ENCODE data around the gene RRAGA. TPM values are rescaled to one million over a fixed set of nuclear protein-coding genes. Genes with fewer than 3 reads are reported as not detected.

Gene RRAGA
- polyA plus RNA-seq, 1 of the 3 experiments (the other 2 are of a cell fraction) = 103 TPM

DNA sequence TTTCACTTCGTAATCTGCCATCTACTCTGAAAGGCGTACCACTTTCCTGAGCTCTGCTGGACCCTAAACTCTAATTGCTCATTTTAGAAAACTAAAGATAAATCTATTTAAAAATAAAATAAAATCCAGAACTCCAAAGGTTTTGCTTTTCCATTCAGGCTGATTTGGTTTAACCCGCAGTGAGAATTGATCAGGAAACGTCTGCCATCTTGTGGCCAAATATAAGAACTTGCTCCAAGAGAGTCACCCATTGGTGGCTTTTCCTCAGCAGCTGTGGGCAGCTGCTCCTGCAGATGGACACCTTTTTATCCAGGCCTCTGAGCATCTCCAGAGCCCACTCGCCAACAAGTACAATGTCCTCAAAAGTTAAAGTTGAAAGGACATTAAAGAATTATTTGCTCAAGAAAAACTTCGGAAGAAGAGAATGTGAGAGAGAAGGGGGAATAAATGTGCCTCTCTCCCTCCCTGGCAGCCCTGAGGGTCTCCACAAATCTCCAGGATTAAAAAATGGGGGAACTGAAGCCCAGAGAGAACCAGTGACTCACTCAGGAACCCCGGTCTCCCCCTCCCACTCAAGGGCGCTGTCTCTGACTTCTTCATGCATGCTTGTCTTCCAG, 20.3 kb upstream of the RRAGA start (continued):
- TF ChIP-seq, protein P1, sequence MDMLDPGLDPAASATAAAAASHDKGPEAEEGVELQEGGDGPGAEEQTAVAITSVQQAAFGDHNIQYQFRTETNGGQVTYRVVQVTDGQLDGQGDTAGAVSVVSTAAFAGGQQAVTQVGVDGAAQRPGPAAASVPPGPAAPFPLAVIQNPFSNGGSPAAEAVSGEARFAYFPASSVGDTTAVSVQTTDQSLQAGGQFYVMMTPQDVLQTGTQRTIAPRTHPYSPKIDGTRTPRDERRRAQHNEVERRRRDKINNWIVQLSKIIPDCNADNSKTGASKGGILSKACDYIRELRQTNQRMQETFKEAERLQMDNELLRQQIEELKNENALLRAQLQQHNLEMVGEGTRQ (IDR thresholded peaks at IDR 0.05; ENCODE audit: borderline replicate concordance, low read depth, low read length) = no peak
- TF ChIP-seq, protein P2, sequence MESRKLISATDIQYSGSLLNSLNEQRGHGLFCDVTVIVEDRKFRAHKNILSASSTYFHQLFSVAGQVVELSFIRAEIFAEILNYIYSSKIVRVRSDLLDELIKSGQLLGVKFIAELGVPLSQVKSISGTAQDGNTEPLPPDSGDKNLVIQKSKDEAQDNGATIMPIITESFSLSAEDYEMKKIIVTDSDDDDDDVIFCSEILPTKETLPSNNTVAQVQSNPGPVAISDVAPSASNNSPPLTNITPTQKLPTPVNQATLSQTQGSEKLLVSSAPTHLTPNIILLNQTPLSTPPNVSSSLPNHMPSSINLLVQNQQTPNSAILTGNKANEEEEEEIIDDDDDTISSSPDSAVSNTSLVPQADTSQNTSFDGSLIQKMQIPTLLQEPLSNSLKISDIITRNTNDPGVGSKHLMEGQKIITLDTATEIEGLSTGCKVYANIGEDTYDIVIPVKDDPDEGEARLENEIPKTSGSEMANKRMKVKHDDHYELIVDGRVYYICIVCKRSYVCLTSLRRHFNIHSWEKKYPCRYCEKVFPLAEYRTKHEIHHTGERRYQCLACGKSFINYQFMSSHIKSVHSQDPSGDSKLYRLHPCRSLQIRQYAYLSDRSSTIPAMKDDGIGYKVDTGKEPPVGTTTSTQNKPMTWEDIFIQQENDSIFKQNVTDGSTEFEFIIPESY (IDR thresholded peaks at IDR 0.05; ENCODE audit: borderline replicate concordance, low read depth) = no peak
- TF ChIP-seq FOSL2 (IDR thresholded peaks at IDR 0.05; ENCODE audit: borderline replicate concordance, low read depth) (no peak), TEAD4 (IDR thresholded peaks at IDR 0.05; ENCODE audit: borderline replicate concordance, insufficient read depth) (no peak), NFIC (IDR thresholded peaks at IDR 0.05; ENCODE audit: borderline replicate concordance) (no peak), YY1 (IDR thresholded peaks at IDR 0.05; ENCODE audit: low read depth) (no peak), NRF1 (IDR thresholded peaks at IDR 0.05; ENCODE audit: low read depth, low read length) (no peak), SMC3 (IDR thresholded peaks at IDR 0.05; ENCODE audit: low read depth, low read length) (peak; percentile 75), JUND (IDR thresholded peaks at IDR 0.05) (no peak), EZH2phosphoT487 (IDR thresholded peaks at IDR 0.05; ENCODE audit: borderline replicate concordance, low read depth) (no peak)
- TF ChIP-seq, protein P3, sequence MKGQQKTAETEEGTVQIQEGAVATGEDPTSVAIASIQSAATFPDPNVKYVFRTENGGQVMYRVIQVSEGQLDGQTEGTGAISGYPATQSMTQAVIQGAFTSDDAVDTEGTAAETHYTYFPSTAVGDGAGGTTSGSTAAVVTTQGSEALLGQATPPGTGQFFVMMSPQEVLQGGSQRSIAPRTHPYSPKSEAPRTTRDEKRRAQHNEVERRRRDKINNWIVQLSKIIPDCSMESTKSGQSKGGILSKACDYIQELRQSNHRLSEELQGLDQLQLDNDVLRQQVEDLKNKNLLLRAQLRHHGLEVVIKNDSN (IDR thresholded peaks at IDR 0.05; ENCODE audit: borderline replicate concordance, low read depth) = no peak
- TF ChIP-seq, protein P4, sequence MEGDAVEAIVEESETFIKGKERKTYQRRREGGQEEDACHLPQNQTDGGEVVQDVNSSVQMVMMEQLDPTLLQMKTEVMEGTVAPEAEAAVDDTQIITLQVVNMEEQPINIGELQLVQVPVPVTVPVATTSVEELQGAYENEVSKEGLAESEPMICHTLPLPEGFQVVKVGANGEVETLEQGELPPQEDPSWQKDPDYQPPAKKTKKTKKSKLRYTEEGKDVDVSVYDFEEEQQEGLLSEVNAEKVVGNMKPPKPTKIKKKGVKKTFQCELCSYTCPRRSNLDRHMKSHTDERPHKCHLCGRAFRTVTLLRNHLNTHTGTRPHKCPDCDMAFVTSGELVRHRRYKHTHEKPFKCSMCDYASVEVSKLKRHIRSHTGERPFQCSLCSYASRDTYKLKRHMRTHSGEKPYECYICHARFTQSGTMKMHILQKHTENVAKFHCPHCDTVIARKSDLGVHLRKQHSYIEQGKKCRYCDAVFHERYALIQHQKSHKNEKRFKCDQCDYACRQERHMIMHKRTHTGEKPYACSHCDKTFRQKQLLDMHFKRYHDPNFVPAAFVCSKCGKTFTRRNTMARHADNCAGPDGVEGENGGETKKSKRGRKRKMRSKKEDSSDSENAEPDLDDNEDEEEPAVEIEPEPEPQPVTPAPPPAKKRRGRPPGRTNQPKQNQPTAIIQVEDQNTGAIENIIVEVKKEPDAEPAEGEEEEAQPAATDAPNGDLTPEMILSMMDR (IDR thresholded peaks at IDR 0.05) = peak; percentile 79

DNA sequence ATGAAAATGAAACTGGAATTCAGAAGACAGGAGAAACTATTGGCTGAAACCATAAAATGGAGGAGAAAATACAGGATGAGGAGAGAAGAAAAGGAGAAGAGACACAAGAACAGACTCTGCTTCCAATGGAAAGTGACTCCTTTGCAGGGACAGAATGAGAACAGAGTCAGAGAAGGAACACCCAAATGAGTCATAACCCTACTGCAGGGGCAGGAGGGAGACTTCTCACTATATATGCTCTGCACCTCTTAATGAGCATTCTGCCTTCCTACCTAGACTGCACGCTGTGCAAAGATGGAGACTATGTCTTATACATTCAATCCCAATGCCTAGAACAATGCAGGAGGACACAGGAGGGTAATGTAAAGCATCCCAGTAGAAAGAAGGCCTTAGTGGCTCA, 18.3 kb upstream of the RRAGA start:
- WGBS (ENCODE audit: low lambda C conversion rate) = 100% methylated on average over 1 of the region's 1 CpG
- H3K9me2 ChIP-seq = no peaks in the 10 kb centered on the region
- no peaks in the 10 kb centered on the region; a peak in 1 of 4 replicates for H3K4me1 ChIP-seq (ENCODE audit: control insufficient read depth in 1 of 2, insufficient read depth in 2 of 2, low read depth in 1 of 2, low read length in 1 of 2)
- H3K36me3 ChIP-seq (replicated peaks in 1 of 2; ENCODE audit: control insufficient read depth in 1 of 2, insufficient read depth in 2 of 2, low read length in 1 of 2) = no peaks in the 10 kb centered on the region
- no peak overlapping the region for H3K4me2 ChIP-seq
- no peak for TF ChIP-seq TCF12 (IDR thresholded peaks at IDR 0.05)
- TF ChIP-seq NRF1 (IDR thresholded peaks at IDR 0.05; ENCODE audit: low read depth, low read length) = no peak
- TF ChIP-seq SMC3 (IDR thresholded peaks at IDR 0.05; ENCODE audit: low read depth, low read length) = no peak
- no peak for TF ChIP-seq RFX5 (IDR thresholded peaks at IDR 0.05; ENCODE audit: low read length)
- TF ChIP-seq, protein P5, sequence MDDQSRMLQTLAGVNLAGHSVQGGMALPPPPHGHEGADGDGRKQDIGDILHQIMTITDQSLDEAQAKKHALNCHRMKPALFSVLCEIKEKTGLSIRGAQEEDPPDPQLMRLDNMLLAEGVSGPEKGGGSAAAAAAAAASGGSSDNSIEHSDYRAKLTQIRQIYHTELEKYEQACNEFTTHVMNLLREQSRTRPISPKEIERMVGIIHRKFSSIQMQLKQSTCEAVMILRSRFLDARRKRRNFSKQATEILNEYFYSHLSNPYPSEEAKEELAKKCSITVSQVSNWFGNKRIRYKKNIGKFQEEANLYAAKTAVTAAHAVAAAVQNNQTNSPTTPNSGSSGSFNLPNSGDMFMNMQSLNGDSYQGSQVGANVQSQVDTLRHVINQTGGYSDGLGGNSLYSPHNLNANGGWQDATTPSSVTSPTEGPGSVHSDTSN (IDR thresholded peaks at IDR 0.05) = no peak
- TF ChIP-seq FOXM1 (IDR thresholded peaks at IDR 0.05; ENCODE audit: low read depth) = no peak
- TF ChIP-seq YY1 (IDR thresholded peaks at IDR 0.05; ENCODE audit: low read depth) = no peak
- no peak for TF ChIP-seq ELF1 (IDR thresholded peaks at IDR 0.05)
- no peak for TF ChIP-seq CHD2 (IDR thresholded peaks at IDR 0.05; ENCODE audit: low read length, partially characterized antibody)
- TF ChIP-seq, protein P3 (IDR thresholded peaks at IDR 0.05; ENCODE audit: borderline replicate concordance, low read depth) = no peak
- TF ChIP-seq MXI1 (IDR thresholded peaks at IDR 0.05; ENCODE audit: low read depth, low read length) = no peak
- TF ChIP-seq EP300 (IDR thresholded peaks at IDR 0.05; ENCODE audit: borderline replicate concordance in 1 of 2, low read depth in 1 of 2, low read length in 1 of 2) = no peak
- no peak for TF ChIP-seq NFIC (IDR thresholded peaks at IDR 0.05; ENCODE audit: borderline replicate concordance)
- TF ChIP-seq, protein P2 (IDR thresholded peaks at IDR 0.05; ENCODE audit: borderline replicate concordance, low read depth) = no peak
- no peak overlapping the region for H2AFZ ChIP-seq (ENCODE audit: low read depth)
- no peaks in the 10 kb centered on the region for H3K9me3 ChIP-seq
- ChIA-PET POLR2A (no interaction called here), CTCF (no interaction called here)
- DNase-seq = no peak
- H3K79me2 ChIP-seq (ENCODE audit: insufficient read depth) = no peaks in the 10 kb centered on the region
- H3K27me3 ChIP-seq (ENCODE audit: insufficient read depth) = no peaks in the 10 kb centered on the region
- no peak overlapping the region for H3K9ac ChIP-seq
- H4K20me1 ChIP-seq (ENCODE audit: insufficient read depth) = no peaks in the 10 kb centered on the region
- H3K27ac ChIP-seq (ENCODE audit: low read depth in 2 of 2, low read length in 1 of 2) = no peak overlapping the region
- no peaks in the 10 kb centered on the region for H3F3A ChIP-seq (replicated peaks; ENCODE audit: insufficient read depth)
- no peak overlapping the region for H3K4me3 ChIP-seq (ENCODE audit: low read depth in 2 of 2, low read length in 1 of 2)

All from SK-N-SH (cell line).